HepG2 (cell line): ENCODE data around the gene FFAR4. TPM values are rescaled to one million over a fixed set of nuclear protein-coding genes. Genes with fewer than 3 reads are reported as not detected.
A peak's percentile ranks its signal among the peaks of the same experiment; 100 is the strongest.

Source experiments
- ATAC-seq: fragments of 200-7000 bp; cut with Tn5 transposase; 3 replicates; pipeline ENCODE4 v1.9.1; 2020; ENCODE audit warnings: mild to moderate bottlenecking, moderate library complexity
- BruUV-seq: library from RNA; stranded (reverse); fragments of 400-500 nt; replicated peaks from 2 replicates; lab custom pipeline; 2021; lab: Mats Ljungman, UMichigan
- CTCF ChIA-PET: fragments of 300-600 bp; formaldehyde crosslinking; extraction: SDS; loops from one replicate; lab custom pipeline; 2021; ENCODE audit warnings: low total read pairs, inconsistent platforms, low intra/inter-chr PET ratio; lab: Yijun Ruan, JAX
- POLR2A ChIA-PET: fragments of 350-600 bp; sonication (Branson Sonifier 250); formaldehyde crosslinking; loops from one replicate; lab custom pipeline; 2020; ENCODE audit warnings: antibody characterized with exemption, inconsistent platforms; lab: Yijun Ruan, JAX
- DNase-seq: peaks from one replicate; pipeline ENCODE4 v3.0.0-alpha.2; 2015; ENCODE audit warnings: low spot score
- FAIRE-seq: peaks from 3 replicates; lab custom pipeline; 2011; peaks lifted over from hg19 to GRCh38; lab: Jason Lieb, UNC
- H2AFZ ChIP-seq: one replicate; pipeline ENCODE4 v1.6.1; 2011; ENCODE audit warnings: low read length, inconsistent platforms
- H3K27ac ChIP-seq: fragments of 300-600 bp; 3 replicates; pipeline ENCODE4 v1.8.0; 2011; ENCODE audit warnings: mixed run types, mild to moderate bottlenecking, mixed read lengths, low read length, inconsistent platforms; ENCODE audit not compliant: insufficient read depth; ENCODE audit errors: extremely low read length
- H3K27me3 ChIP-seq, 2 experiments: fragments of 200-600 bp in 1 of 2; 2 replicates in 1 of 2; 3 replicates in 1 of 2; pipeline versions ENCODE4 v1.6.0 to v1.8.0; 2011; ENCODE audit warnings: low read length in 2 of 2, mild to moderate bottlenecking in 2 of 2, moderate library complexity in 2 of 2, inconsistent platforms in 1 of 2; ENCODE audit not compliant: insufficient read depth in 2 of 2, control insufficient read depth in 1 of 2
- H3K36me3 ChIP-seq, 2 experiments: fragments of 200-600 bp in 1 of 2; replicated peaks in 1 of 2; 2 replicates in 1 of 2; 3 replicates in 1 of 2; pipeline versions ENCODE4 v1.5.1 to v1.8.0; 2011; ENCODE audit warnings: low read length in 2 of 2, inconsistent platforms in 1 of 2; ENCODE audit not compliant: insufficient read depth in 2 of 2, control insufficient read depth in 1 of 2
- H3K4me1 ChIP-seq: 2 replicates; pipeline ENCODE4 v1.5.1; 2012; ENCODE audit warnings: low read length, inconsistent platforms; ENCODE audit not compliant: insufficient read depth
- H3K4me2 ChIP-seq: 2 replicates; pipeline ENCODE4 v1.6.0; 2011; ENCODE audit warnings: low read depth, low read length, inconsistent platforms
- H3K4me3 ChIP-seq, 3 experiments: fragments of 200-600 bp in 1 of 3; sonication (generic), shearing (Covaris generic) in 1 of 3; replicated peaks in 1 of 3; 2 replicates each; pipeline ENCODE4 v1.5.1; 2011 to 2016; ENCODE audit warnings: low read length in 3 of 3, inconsistent platforms in 2 of 3, low read depth in 2 of 3, mild to moderate bottlenecking in 2 of 3, control low read depth in 1 of 3, mixed read lengths in 1 of 3; ENCODE audit not compliant: insufficient read depth in 1 of 3
- H3K79me2 ChIP-seq: one replicate; pipeline ENCODE4 v1.6.1; 2011; ENCODE audit warnings: low read length, inconsistent platforms; ENCODE audit not compliant: insufficient read depth
- H3K9ac ChIP-seq: 2 replicates; pipeline ENCODE4 v1.6.0; 2011; ENCODE audit warnings: mild to moderate bottlenecking, low read depth, low read length, inconsistent platforms; ENCODE audit not compliant: insufficient read depth
- H3K9me3 ChIP-seq: 2 replicates; pipeline ENCODE4 v1.5.1; 2012; ENCODE audit warnings: mild to moderate bottlenecking, low read length
- H4K20me1 ChIP-seq: 2 replicates; pipeline ENCODE4 v1.6.0; 2011; ENCODE audit warnings: inconsistent platforms, mild to moderate bottlenecking, low read length, moderate library complexity; ENCODE audit not compliant: insufficient read depth
- AGO2 ChIP-seq: fragments of 200-400 bp; formaldehyde crosslinking; optimal IDR thresholded peaks from 2 replicates; pipeline ENCODE3; 2017; ENCODE audit warnings: mild to moderate bottlenecking, low read depth, low read length, moderate library complexity
- PAF1 ChIP-seq: IDR thresholded peaks from 2 replicates; pipeline ENCODE4 v1.6.1; 2016; ENCODE audit warnings: missing genetic modification reagents, missing compliant biosample characterization
- POLR2G ChIP-seq: fragments of 200-400 bp; formaldehyde crosslinking; IDR thresholded peaks from 2 replicates; pipeline ENCODE4 v1.6.1; 2018; ENCODE audit warnings: mild to moderate bottlenecking, low read depth, low read length, moderate library complexity
- RBM22 ChIP-seq: fragments of 200-400 bp; formaldehyde crosslinking; optimal IDR thresholded peaks from 2 replicates; pipeline ENCODE3; 2017; ENCODE audit warnings: mild to moderate bottlenecking, low read length, moderate library complexity
- RBM39 ChIP-seq: fragments of 200-400 bp; formaldehyde crosslinking; IDR thresholded peaks from one replicate; pipeline ENCODE4 v1.6.1; 2018; ENCODE audit warnings: antibody characterized with exemption, mild to moderate bottlenecking, low read depth, low read length; ENCODE audit not compliant: poor library complexity, severe bottlenecking
- SSRP1 ChIP-seq: IDR thresholded peaks from 2 replicates; pipeline ENCODE4 v1.6.1; 2016; ENCODE audit warnings: control low read depth
- ZBTB38 ChIP-seq: sonication (generic); formaldehyde crosslinking; IDR thresholded peaks from 2 replicates; pipeline ENCODE4 v1.5.1; 2020; ENCODE audit warnings: mild to moderate bottlenecking, missing genetic modification reagents
- ZNF180 ChIP-seq: sonication (generic); formaldehyde crosslinking; IDR thresholded peaks from 2 replicates; pipeline ENCODE4 v1.4.0; 2020; ENCODE audit warnings: low read depth, missing genetic modification reagents, borderline replicate concordance
- ZNF414 ChIP-seq: sonication (generic); formaldehyde crosslinking; IDR thresholded peaks from 2 replicates; pipeline ENCODE4 v1.5.0; 2020; ENCODE audit warnings: missing genetic modification reagents
- WGBS: methylation state at CpG from one replicate; pipeline ENCODE4 v1.1.6; 2017; ENCODE audit warnings: low lambda C conversion rate; 5-methylcytosine and 5-hydroxymethylcytosine counted together
- in situ Hi-C: cut with HindIII; loops from 2 replicates; pipeline ENCODE4 v1.10.0; 2017; ENCODE audit warnings: low pct_unique_long_range_greater_than_20kb; ENCODE audit not compliant: extremely low pct_ligation_motif_present
- intact Hi-C: fragments of 100-400 bp; cut with micrococcal nuclease; formaldehyde crosslinking; loops from one replicate; pipeline ENCODE4 v1.10.0; 2022; ENCODE audit not compliant: unreplicated experiment
- polyA plus RNA-seq, 8 experiments: library from polyadenylated mRNA; depleted of rRNA in 3 of 8; stranded (reverse) in 7 of 8; unstranded in 1 of 8; fragments of >200 nt; fragmentation: Illumina TruSeq in 4 of 8; extraction: Trizol in 4 of 8; gene quantifications; 2 replicates each; pipeline versions ENCODE4 v1.2.1 to v1.2.3, GENCODE V29; 2011 to 2016; ENCODE audit warnings: low read depth in 4 of 8, missing spikeins in 1 of 8, mixed read lengths in 1 of 8; ENCODE audit not compliant: insufficient read depth in 1 of 8
- total RNA-seq, 5 experiments: library from RNA; depleted of rRNA; stranded (reverse); fragments of >200 nt; fragmentation: Illumina TruSeq; extraction: Trizol; gene quantifications; 2 replicates each; pipeline ENCODE4 v1.2.3, GENCODE V29; 2016; ENCODE audit warnings: low read depth in 1 of 5
- TF ChIP-seq, protein P1 (sequence below): sonication (generic); formaldehyde crosslinking; IDR thresholded peaks from 2 replicates; pipeline ENCODE4 v1.5.1; 2020; ENCODE audit warnings: mild to moderate bottlenecking, missing genetic modification reagents, moderate library complexity
- TF ChIP-seq, protein P2 (sequence below): IDR thresholded peaks from 2 replicates; pipeline ENCODE4 v1.6.1; 2016; ENCODE audit warnings: low read depth, borderline replicate concordance

FFAR4 gene
- total and polyA plus RNA-seq, 2 of the 13 experiments (the other 11 are each of a cell fraction or from before 2014, with no cell fraction given) = 0.09 TPM; not detected in 1

DNA sequence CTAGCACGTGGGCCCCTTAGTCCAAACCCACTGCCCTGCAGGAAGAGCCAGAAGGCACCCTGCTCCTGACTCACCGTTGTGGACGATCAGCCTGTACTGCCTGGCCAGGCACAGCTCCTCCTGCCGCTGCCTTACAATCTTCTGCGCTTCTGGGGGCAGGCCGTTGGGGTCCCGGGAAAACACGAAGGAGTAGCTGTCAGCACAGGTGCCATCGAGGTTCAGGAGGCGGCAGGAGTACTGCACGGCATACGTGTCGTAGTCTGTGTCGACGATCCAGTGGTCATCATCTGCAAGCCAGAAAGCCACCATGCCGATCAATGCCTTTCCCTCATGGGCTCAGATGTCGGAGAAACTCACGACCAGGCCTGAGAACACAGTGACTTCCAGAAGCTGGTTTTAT lies 27.3 kb downstream of the FFAR4 start (continued):
- TF ChIP-seq, protein P1, sequence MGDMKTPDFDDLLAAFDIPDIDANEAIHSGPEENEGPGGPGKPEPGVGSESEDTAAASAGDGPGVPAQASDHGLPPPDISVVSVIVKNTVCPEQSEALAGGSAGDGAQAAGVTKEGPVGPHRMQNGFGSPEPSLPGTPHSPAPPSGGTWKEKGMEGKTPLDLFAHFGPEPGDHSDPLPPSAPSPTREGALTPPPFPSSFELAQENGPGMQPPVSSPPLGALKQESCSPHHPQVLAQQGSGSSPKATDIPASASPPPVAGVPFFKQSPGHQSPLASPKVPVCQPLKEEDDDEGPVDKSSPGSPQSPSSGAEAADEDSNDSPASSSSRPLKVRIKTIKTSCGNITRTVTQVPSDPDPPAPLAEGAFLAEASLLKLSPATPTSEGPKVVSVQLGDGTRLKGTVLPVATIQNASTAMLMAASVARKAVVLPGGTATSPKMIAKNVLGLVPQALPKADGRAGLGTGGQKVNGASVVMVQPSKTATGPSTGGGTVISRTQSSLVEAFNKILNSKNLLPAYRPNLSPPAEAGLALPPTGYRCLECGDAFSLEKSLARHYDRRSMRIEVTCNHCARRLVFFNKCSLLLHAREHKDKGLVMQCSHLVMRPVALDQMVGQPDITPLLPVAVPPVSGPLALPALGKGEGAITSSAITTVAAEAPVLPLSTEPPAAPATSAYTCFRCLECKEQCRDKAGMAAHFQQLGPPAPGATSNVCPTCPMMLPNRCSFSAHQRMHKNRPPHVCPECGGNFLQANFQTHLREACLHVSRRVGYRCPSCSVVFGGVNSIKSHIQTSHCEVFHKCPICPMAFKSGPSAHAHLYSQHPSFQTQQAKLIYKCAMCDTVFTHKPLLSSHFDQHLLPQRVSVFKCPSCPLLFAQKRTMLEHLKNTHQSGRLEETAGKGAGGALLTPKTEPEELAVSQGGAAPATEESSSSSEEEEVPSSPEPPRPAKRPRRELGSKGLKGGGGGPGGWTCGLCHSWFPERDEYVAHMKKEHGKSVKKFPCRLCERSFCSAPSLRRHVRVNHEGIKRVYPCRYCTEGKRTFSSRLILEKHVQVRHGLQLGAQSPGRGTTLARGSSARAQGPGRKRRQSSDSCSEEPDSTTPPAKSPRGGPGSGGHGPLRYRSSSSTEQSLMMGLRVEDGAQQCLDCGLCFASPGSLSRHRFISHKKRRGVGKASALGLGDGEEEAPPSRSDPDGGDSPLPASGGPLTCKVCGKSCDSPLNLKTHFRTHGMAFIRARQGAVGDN (CRISPR knock-in tag) = peak; percentile 33
- TF ChIP-seq ZNF180 (no peak), AGO2 (peak; percentile 91), RBM22 (peak; percentile 60), RBM39 (peak; percentile 26)
- TF ChIP-seq, protein P2, sequence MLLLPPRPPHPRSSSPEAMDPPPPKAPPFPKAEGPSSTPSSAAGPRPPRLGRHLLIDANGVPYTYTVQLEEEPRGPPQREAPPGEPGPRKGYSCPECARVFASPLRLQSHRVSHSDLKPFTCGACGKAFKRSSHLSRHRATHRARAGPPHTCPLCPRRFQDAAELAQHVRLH (CRISPR knock-in tag) = no peak
- TF ChIP-seq, all 625 proteins: peak for 12

DNA sequence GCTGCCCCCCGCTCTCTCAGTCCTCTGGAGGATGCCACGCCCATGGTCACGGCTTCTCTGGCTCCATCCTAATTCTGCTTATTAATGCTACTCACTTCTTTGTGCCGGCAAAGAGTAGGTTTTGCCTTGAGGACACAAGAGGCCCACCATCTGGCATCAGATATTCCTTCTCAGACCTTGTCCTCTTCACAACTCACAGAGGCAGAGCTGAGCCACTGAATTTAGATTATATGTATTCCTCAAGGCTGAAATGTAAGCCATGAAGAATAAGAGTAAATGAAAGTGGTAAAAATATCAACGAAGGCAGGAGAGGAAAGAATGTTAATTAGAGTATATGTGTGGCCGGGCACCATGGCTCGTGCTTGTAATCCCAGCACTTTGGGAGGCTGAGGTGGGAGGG lies 28.1 kb downstream of the FFAR4 start:
- Histone ChIP-seq H3K9me3 (no peaks in the 10 kb centered on the region), H3K27ac (no peak overlapping the region), H3K4me2 (no peak overlapping the region), H2AFZ (no peak overlapping the region), H3K4me3 (no peak overlapping the region), H3K4me1 (peaks cover 62% of the 10 kb centered on the region)
- CTCF ChIA-PET = no interaction called here
- FAIRE-seq = no peak
- intact Hi-C loops = loop anchor here (10.0 kb wide), 1 partner anchor 50 kb away; no protein-coding TSS in a partner anchor
- peak; percentile 78 for TF ChIP-seq SSRP1 (CRISPR knock-in tag)
- TF ChIP-seq ZBTB38 (CRISPR knock-in tag) = no peak
- TF ChIP-seq ZNF414 (CRISPR knock-in tag) = no peak
- TF ChIP-seq PAF1 (CRISPR knock-in tag) = peak; percentile 85; the same call in 1 of the 2 replicates
- peak; percentile 34; the same call in 1 of the 2 replicates for TF ChIP-seq POLR2G
- TF ChIP-seq, all 625 proteins: peak for 3
- BruUV-seq = no TSS peak
- no peak overlapping the region for H3K9ac ChIP-seq
- no peak for DNase-seq
- peaks cover 18% of the 10 kb centered on the region for H3K79me2 ChIP-seq
- 92% methylated on average over 7 of the region's 7 CpGs for WGBS
- peaks cover 88% of the 10 kb centered on the region for H4K20me1 ChIP-seq
- POLR2A ChIA-PET = interaction anchor here (1.3 kb wide), 1 partner anchor 52 kb away, joined by 3 read pairs; no protein-coding TSS in a partner anchor
- H3K27me3 ChIP-seq = no peaks in the 10 kb centered on the region; a peak in 1 of 5 replicates
- in situ Hi-C loops = no loop called here
- peaks cover 16 to 55% of the 10 kb centered on the region in 2 experiments for H3K36me3 ChIP-seq
- ATAC-seq = no peak
